ENCODE results near the gene OXER1. TPM values are rescaled to one million over a fixed set of nuclear protein-coding genes. Genes with fewer than 3 reads are reported as not detected.

Gene OXER1
- total RNA-seq, 2 donors from 2014 or later: 0.30 to 1.9 TPM

DNA sequence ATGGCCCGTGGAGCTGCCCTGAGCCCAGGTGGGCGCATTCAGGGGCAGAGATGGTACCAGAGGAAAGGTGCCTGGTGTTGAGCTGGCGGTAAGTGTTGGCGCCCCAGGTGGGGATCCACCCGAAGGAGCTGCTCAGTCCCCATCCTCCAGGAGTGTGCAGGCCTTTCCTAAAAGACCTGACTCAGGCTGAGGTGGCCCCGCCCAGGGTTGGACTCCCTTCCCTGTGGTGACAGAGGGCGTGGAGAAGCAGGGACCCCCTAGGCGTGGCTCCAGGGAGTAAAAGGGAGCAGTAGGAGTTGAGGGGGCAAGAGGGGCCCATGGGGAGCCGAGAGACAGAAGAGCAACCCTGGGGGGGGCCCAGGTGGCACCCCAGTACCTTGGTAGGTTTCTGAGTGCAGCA is 2.4 kb downstream of the OXER1 start:
- H3K9me3 Mint-ChIP-seq: no peaks in the 10 kb centered on the region
- H3K27ac Mint-ChIP-seq: no peak overlapping the region
- no peak for DNase-seq
- no peaks in the 10 kb centered on the region for H3K4me1 Mint-ChIP-seq (ENCODE audit: low read depth)
- no peaks in the 10 kb centered on the region for H3K27me3 Mint-ChIP-seq (ENCODE audit: low read depth)
- H3K36me3 Mint-ChIP-seq (ENCODE audit: insufficient read depth in 2 of 2): no peaks in the 10 kb centered on the region
- ATAC-seq (replicated peaks in 1 of 2): no peak
- no peak overlapping the region for H3K4me3 Mint-ChIP-seq

DNA sequence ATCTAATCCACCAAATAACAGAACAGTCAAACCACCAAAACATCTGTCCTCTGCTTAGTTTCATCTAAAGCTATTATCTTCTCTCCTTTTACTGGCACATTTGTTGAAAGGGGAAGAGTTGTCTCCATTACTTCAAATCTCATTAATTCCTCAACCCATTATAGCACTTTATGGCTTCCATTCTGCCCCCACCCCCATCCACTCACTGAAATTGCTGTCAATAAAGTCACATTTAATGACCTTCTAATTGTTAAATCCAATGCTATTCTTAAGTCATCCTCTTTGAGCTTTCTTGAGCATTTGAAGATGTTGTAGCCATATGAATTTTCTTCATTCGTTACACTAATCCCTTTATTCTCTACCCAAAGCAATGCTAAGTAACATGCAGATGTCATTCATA is 5.2 kb downstream of the OXER1 start:
- no peak for ATAC-seq (replicated peaks in 1 of 2)
- DNase-seq: no peak
- no peak overlapping the region for H3K4me3 Mint-ChIP-seq
- H3K36me3 Mint-ChIP-seq (ENCODE audit: insufficient read depth in 2 of 2): no peaks in the 10 kb centered on the region
- no peaks in the 10 kb centered on the region for H3K9me3 Mint-ChIP-seq
- no peaks in the 10 kb centered on the region for H3K27me3 Mint-ChIP-seq (ENCODE audit: low read depth)
- peak overlapping the region; percentile 20 for H3K27ac Mint-ChIP-seq
- peaks cover 5% of the 10 kb centered on the region for H3K4me1 Mint-ChIP-seq (ENCODE audit: low read depth)

- no peak overlapping the region for H3K4me3 Mint-ChIP-seq
- H3K27me3 Mint-ChIP-seq (ENCODE audit: low read depth): no peaks in the 10 kb centered on the region
- H3K36me3 Mint-ChIP-seq (ENCODE audit: insufficient read depth in 2 of 2): no peaks in the 10 kb centered on the region
- no peaks in the 10 kb centered on the region for H3K9me3 Mint-ChIP-seq
- H3K4me1 Mint-ChIP-seq (ENCODE audit: low read depth): peaks cover 5% of the 10 kb centered on the region
- no peak overlapping the region for H3K27ac Mint-ChIP-seq
- DNase-seq (no peak), ATAC-seq (replicated peaks in 1 of 2) (no peak)
These were observed 5.8 kb downstream of the OXER1 start for GRCh38 chr2:42757981-42758740.

- DNase-seq (no peak), ATAC-seq (replicated peaks in 1 of 2) (peak in 1 of 2 donors; percentile 29)
- H3K4me3 Mint-ChIP-seq: no peak overlapping the region
- no peaks in the 10 kb centered on the region for H3K36me3 Mint-ChIP-seq (ENCODE audit: insufficient read depth in 2 of 2)
- no peaks in the 10 kb centered on the region for H3K27me3 Mint-ChIP-seq (ENCODE audit: low read depth)
- H3K4me1 Mint-ChIP-seq (ENCODE audit: low read depth): peaks cover 5% of the 10 kb centered on the region
- no peaks in the 10 kb centered on the region for H3K9me3 Mint-ChIP-seq
- no peak overlapping the region for H3K27ac Mint-ChIP-seq
These were observed 6.9 kb downstream of the OXER1 start for GRCh38 chr2:42756966-42757513.

DNA sequence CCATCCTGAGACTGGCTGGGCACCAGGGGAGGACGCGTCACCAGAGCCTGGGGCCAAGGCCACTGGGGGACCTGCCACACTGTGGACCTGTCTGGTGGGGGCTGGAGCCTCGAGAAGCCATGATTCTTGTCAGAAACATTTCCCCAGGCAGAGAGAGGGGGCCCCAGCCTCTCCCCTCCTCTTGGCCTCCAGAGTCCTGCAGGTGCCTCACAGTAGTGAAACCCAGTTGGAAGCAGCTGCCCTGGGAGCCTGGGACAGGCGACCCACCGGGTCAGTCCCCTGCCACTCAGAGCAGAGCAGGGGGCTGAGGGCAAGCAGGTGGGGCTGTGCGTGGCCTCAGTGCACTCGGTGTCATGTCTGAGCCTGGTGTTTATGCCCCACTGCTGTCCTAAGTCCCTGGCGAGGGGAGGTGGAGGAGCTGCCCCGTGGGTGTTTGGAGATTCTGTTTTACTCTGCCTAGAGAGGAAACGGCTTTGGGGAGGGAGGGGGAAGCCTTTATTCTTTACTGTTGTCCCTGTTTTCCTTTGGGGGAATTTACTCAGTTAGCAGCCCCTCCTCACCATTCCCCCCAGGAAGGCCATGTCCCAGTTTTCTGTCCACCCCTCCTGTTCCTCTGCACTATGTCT is 7.7 kb downstream of the OXER1 start:
- Mint-ChIP-seq H3K27ac (no peak overlapping the region), H3K36me3 (ENCODE audit: insufficient read depth in 2 of 2) (peaks cover 0 to under 1% of the 10 kb centered on the region in 2 donors), H3K27me3 (ENCODE audit: low read depth) (no peaks in the 10 kb centered on the region), H3K4me1 (ENCODE audit: low read depth) (peaks cover 5% of the 10 kb centered on the region), H3K4me3 (no peak overlapping the region), H3K9me3 (no peaks in the 10 kb centered on the region)
- ATAC-seq (replicated peaks in 1 of 2) (no peak), DNase-seq (no peak)

DNA sequence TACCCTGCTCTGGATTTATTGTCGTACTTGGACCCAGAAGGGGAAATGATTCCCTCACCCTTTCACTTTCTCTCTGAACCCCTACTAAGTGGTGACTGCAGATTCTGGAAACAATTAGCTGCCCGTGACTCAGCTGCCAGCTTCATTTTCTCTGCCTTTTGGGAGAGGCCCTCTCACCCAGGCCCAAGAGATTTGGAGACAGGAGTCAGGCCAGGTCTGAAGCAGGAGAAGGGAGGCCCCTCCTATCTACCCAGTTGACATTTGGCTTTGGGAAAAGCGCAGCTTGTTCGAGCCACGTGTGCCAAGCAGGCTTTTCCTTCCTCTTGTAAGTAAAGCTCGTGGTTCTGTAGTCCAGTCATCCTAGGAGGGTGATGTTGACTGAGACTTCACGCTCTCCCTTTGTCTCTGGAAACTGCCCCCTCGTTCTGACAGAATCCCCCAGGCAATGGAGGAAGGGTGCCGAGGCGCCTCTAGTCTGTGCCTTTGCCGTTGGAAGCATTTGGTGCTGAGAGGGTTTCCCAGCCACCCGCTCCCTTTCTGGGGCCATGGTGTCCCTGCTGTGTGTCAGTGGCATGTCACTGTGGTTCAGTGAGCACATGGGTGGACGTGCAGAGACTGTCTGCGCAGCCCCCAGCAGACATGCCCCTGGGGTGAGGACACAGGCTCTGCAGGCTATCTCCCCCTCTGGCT is 8.6 kb downstream of the OXER1 start:
- Mint-ChIP-seq H3K4me3 (no peak overlapping the region), H3K27me3 (ENCODE audit: low read depth) (no peaks in the 10 kb centered on the region), H3K4me1 (ENCODE audit: low read depth) (peaks cover 5% of the 10 kb centered on the region), H3K36me3 (ENCODE audit: insufficient read depth in 2 of 2) (peaks cover 0 to 2% of the 10 kb centered on the region in 2 donors), H3K9me3 (no peaks in the 10 kb centered on the region), H3K27ac (no peak overlapping the region)
- ATAC-seq (replicated peaks in 1 of 2) (peak in 1 of 2 donors; percentile 39), DNase-seq (no peak)

DNA sequence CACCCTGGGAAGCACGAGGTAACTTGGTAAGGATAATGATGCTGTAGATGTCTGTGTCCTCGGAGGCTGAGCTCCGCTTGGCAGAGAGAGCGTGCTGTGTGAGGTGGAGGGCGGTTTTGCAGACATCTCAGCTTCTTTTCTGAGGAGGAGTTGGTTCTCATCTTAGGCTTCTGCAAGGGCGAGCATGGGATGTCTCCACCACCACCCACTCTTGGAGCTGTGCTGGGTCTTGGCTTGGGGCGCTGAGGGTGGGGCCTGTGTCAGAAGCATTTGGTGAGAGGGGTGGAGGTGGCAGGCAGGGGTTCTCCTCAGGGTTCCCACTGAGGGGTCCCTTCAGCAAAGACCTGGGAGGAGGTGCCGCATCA is 9.2 kb downstream of the OXER1 start:
- peaks cover 0 to 4% of the 10 kb centered on the region in 2 donors for H3K36me3 Mint-ChIP-seq (ENCODE audit: insufficient read depth in 2 of 2)
- no peak overlapping the region for H3K27ac Mint-ChIP-seq
- H3K4me1 Mint-ChIP-seq (ENCODE audit: low read depth): peaks cover 5% of the 10 kb centered on the region
- no peak for ATAC-seq (replicated peaks in 1 of 2)
- H3K27me3 Mint-ChIP-seq (ENCODE audit: low read depth): no peaks in the 10 kb centered on the region
- H3K9me3 Mint-ChIP-seq: no peaks in the 10 kb centered on the region
- no peak for DNase-seq
- H3K4me3 Mint-ChIP-seq: no peak overlapping the region

DNA sequence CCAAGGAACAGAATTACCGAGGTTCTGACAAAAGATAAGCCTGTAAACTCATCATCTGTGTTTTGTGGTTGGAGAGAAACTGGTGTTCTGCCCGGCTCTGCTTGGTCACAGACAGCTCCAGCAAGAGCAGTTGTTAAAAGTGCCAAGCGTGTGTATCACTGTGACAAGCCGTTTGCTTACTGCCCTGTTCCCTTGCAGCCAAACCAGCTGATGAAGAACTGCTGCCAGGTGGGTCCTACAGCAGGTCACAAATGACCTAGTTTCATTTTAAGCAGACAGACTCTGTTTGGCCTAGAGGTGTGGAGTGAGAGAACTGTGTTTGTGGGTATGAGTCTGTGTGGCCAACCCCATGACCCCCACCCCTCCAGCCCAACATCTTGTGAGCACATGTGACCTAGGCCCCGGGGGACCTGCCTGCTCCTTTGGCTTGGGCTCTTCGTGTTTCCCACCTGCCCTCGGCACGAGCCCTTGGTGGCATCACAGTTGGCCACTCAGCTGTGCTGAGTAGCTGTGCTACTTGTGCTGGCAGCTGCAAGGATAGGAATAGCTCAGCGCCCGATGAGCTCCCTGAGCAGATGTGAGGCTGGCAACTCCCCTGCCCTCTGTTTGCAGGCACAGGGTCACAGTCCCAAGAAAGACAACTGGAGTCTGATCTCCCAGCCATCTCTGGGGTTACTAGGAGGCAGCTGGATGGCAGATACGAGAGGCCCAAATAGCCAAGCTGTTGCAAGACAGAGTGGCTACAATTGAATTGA is 9.7 kb downstream of the OXER1 start:
- ATAC-seq (replicated peaks in 1 of 2): peak; percentile 33 to 55
- no peak overlapping the region for H3K4me3 Mint-ChIP-seq

GRCh38 chr2:42752816-42753813 is 10.8 kb downstream of the OXER1 start:
- H3K27ac Mint-ChIP-seq: no peak overlapping the region
- no peak overlapping the region for H3K4me3 Mint-ChIP-seq
- H3K27me3 Mint-ChIP-seq (ENCODE audit: low read depth): no peaks in the 10 kb centered on the region

More for the DNA sequence above, 9.7 kb downstream of the OXER1 start:
- no peak for DNase-seq
- no peaks in the 10 kb centered on the region for H3K9me3 Mint-ChIP-seq
- H3K4me1 Mint-ChIP-seq (ENCODE audit: low read depth): peaks cover 5% of the 10 kb centered on the region
- no peak overlapping the region for H3K27ac Mint-ChIP-seq
- peaks cover 0 to 4% of the 10 kb centered on the region in 2 donors for H3K36me3 Mint-ChIP-seq (ENCODE audit: insufficient read depth in 2 of 2)
- no peaks in the 10 kb centered on the region for H3K27me3 Mint-ChIP-seq (ENCODE audit: low read depth)

DNA sequence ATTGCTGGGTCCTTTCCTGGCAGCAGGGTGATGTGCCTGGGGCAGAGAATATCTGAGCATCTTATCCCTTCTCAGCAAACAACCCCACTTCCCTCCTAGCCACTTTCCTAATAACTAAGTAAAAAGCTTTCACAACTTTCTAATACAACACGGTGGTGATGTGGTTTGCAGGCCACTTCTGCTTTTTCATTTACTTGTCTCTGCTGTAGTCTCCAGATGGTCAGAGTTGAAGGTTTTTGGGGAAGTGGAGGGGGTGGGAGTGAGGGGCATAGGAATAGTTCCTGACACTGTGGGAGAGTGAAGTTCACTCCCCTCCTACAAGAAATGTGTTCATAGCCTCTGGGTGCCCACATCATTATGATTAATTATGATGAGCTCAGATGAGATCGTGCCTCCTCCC is 11.6 kb downstream of the OXER1 start:
- Mint-ChIP-seq H3K36me3 (ENCODE audit: insufficient read depth in 2 of 2) (peaks cover 0 to 4% of the 10 kb centered on the region in 2 donors), H3K4me3 (no peak overlapping the region), H3K9me3 (no peaks in the 10 kb centered on the region), H3K4me1 (ENCODE audit: low read depth) (peaks cover 5% of the 10 kb centered on the region), H3K27me3 (ENCODE audit: low read depth) (no peaks in the 10 kb centered on the region), H3K27ac (no peak overlapping the region)
- ATAC-seq (replicated peaks in 1 of 2) (no peak), DNase-seq (no peak)

More at GRCh38 chr2:42752816-42753813, 10.8 kb downstream of the OXER1 start:
- no peak for DNase-seq
- no peak for ATAC-seq (replicated peaks in 1 of 2)
- no peaks in the 10 kb centered on the region for H3K9me3 Mint-ChIP-seq
- H3K4me1 Mint-ChIP-seq (ENCODE audit: low read depth): peaks cover 5% of the 10 kb centered on the region
- H3K36me3 Mint-ChIP-seq (ENCODE audit: insufficient read depth in 2 of 2): peaks cover 0 to 4% of the 10 kb centered on the region in 2 donors

GRCh38 chr2:42748840-42749239 is 15.1 kb downstream of the OXER1 start:
- no peaks in the 10 kb centered on the region for H3K4me1 Mint-ChIP-seq (ENCODE audit: low read depth)
- H3K9me3 Mint-ChIP-seq: no peaks in the 10 kb centered on the region
- no peaks in the 10 kb centered on the region for H3K27me3 Mint-ChIP-seq (ENCODE audit: low read depth)
- ATAC-seq (replicated peaks in 1 of 2) (no peak), DNase-seq (no peak)
- no peak overlapping the region for H3K4me3 Mint-ChIP-seq
- no peak overlapping the region for H3K27ac Mint-ChIP-seq
- peaks cover 0 to 4% of the 10 kb centered on the region in 2 donors for H3K36me3 Mint-ChIP-seq (ENCODE audit: insufficient read depth in 2 of 2)

DNA sequence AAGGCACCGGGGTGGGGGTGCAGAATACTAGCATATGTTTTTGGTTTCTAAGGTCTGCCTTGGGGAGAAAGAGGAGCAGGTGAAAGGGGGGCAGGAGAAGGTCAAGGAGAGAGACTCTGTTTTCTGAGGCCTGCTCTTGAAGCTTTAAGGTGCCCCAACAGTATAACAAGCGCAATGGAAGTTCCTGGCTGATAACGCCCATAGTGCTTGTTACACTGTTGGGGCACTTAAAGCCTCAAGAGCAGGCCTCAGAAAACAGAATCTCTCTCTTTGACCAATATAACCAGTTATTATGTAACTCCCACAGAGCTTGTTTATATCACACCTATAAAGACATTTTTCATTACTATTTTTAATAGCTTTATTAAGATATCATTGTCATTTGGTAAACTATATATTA is 16.5 kb downstream of the OXER1 start:
- no peak for DNase-seq
- no peak overlapping the region for H3K27ac Mint-ChIP-seq
- H3K4me3 Mint-ChIP-seq: no peak overlapping the region
- no peaks in the 10 kb centered on the region for H3K27me3 Mint-ChIP-seq (ENCODE audit: low read depth)
- ATAC-seq (replicated peaks in 1 of 2): no peak
- no peaks in the 10 kb centered on the region for H3K9me3 Mint-ChIP-seq
- H3K4me1 Mint-ChIP-seq (ENCODE audit: low read depth): no peaks in the 10 kb centered on the region
- peaks cover 0 to 7% of the 10 kb centered on the region in 2 donors for H3K36me3 Mint-ChIP-seq (ENCODE audit: insufficient read depth in 2 of 2)
